AG04450 (cell line): ENCODE measurements around the gene OR51B6. TPM values are rescaled to one million over a fixed set of nuclear protein-coding genes. Genes with fewer than 3 reads are reported as not detected.

Experiments
- CTCF ChIA-PET: fragments of 300-600, 350-600 bp; formaldehyde crosslinking; extraction: SDS; loops from one replicate; lab custom pipeline; 2022; ENCODE audit warnings: antibody characterized with exemption, inconsistent platforms; lab: Charles Lee
- POLR2A ChIA-PET: fragments of 350-600 bp; formaldehyde crosslinking; extraction: SDS; loops from one replicate; lab custom pipeline; 2021; ENCODE audit warnings: antibody characterized with exemption, inconsistent platforms; lab: Yijun Ruan, JAX
- DNase-seq: peaks from one replicate; pipeline ENCODE4 v3.0.0-alpha.2; 2011; ENCODE audit warnings: low read depth, low spot score
- H3K27ac ChIP-seq: one replicate; pipeline ENCODE4 v1.5.1; 2012; ENCODE audit warnings: low read depth, low read length, control low read depth
- H3K27me3 ChIP-seq: one replicate; pipeline ENCODE4 v1.6.0; 2012; ENCODE audit warnings: low read length; ENCODE audit not compliant: control insufficient read depth, insufficient read depth
- H3K4me3 ChIP-seq: 2 replicates; pipeline ENCODE4 v1.5.1; 2011; ENCODE audit warnings: mild to moderate bottlenecking, low read depth, low read length, control low read depth
- H3K9me3 ChIP-seq: 2 replicates; pipeline ENCODE4 v1.5.1; 2012; ENCODE audit warnings: low read length; ENCODE audit not compliant: control insufficient read depth, insufficient read depth
- CTCF ChIP-seq: IDR thresholded peaks from 2 replicates; pipeline ENCODE4 v1.5.1; 2011; ENCODE audit warnings: low read depth, low read length, control low read depth, inconsistent platforms
- polyA plus RNA-seq: library from polyadenylated mRNA; depleted of rRNA; stranded (reverse); fragments of >200 nt; gene quantifications from 2 replicates; pipeline ENCODE4 v1.2.3, GENCODE V29; 2011; rRNA removed
- small RNA-seq: library from RNA; depleted of rRNA; stranded (forward); fragments of <200 nt; gene quantifications from one replicate; pipeline ENCODE3, GENCODE V24; 2012; ENCODE audit warnings: low read depth; ENCODE audit not compliant: insufficient read length

Gene OR51B6
- polyA plus RNA-seq, 1 experiment = not detected

- Histone ChIP-seq H3K27ac (no peak overlapping the region), H3K9me3 (no peaks in the 10 kb centered on the region), H3K4me3 (no peak overlapping the region), H3K27me3 (no peaks in the 10 kb centered on the region)
- POLR2A ChIA-PET = no interaction called here
- TF ChIP-seq CTCF = no peak
- CTCF ChIA-PET = no interaction called here
- no peak for DNase-seq
Measured at GRCh38 chr11:5394091-5394490, 42.8 kb downstream of the OR51B6 start.

- no peak for TF ChIP-seq CTCF
- H3K4me3 ChIP-seq = no peak overlapping the region
- ChIA-PET CTCF (no interaction called here), POLR2A (no interaction called here)
- no peaks in the 10 kb centered on the region for H3K9me3 ChIP-seq
- H3K27me3 ChIP-seq = no peaks in the 10 kb centered on the region
- DNase-seq = no peak
- H3K27ac ChIP-seq = no peak overlapping the region
Measured at GRCh38 chr11:5398936-5399335, 47.6 kb downstream of the OR51B6 start.

Small RNA genes lying within 50 kb of the gene (small RNA-seq; reads per million reads assigned to genes)
- gene AC104389.3 = not detected

Other genes starting within 250 kb of the OR51B6 start
- gene OR52A5, start 213.2 kb upstream of the OR51B6 start, polyA plus RNA-seq = not detected in 2 replicates
- gene OR52A1, start 196.8 kb upstream of the OR51B6 start, polyA plus RNA-seq = not detected in 2 replicates
- gene OR51V1, start 150.8 kb upstream of the OR51B6 start, polyA plus RNA-seq = not detected in 2 replicates
- gene HBB, start 124.4 kb upstream of the OR51B6 start, polyA plus RNA-seq = 0.22 and 0.26 TPM in 2 replicates
- gene HBD, start 117.0 kb upstream of the OR51B6 start, polyA plus RNA-seq = 42.2 and 59.0 TPM in 2 replicates
- 0.41 and 0.45 TPM in 2 replicates for gene HBG1, start 101.7 kb upstream of the OR51B6 start, polyA plus RNA-seq
- 2.0 and 2.2 TPM in 2 replicates for gene HBG2, start 96.7 kb upstream of the OR51B6 start, polyA plus RNA-seq
- 8.3 TPM in 2 replicates for gene HBE1, start 81.6 kb upstream of the OR51B6 start, polyA plus RNA-seq
- 0.67 and 0.82 TPM in 2 replicates for gene OR51B4, start 49.6 kb upstream of the OR51B6 start, polyA plus RNA-seq
- not detected in 2 replicates for gene OR51B2, start 27.2 kb upstream of the OR51B6 start, polyA plus RNA-seq
- 0.56 and 0.84 TPM in 2 replicates for gene OR51B5, start 8.0 kb upstream of the OR51B6 start, polyA plus RNA-seq
- 0.06 and 0.12 TPM in 2 replicates for gene OR51M1, start 32.3 kb downstream of the OR51B6 start, polyA plus RNA-seq
- gene OR51Q1, start 70.6 kb downstream of the OR51B6 start, polyA plus RNA-seq = not detected in 2 replicates
- not detected in 2 replicates for gene OR51I1, start 90.0 kb downstream of the OR51B6 start, polyA plus RNA-seq
- gene OR51I2, start 97.8 kb downstream of the OR51B6 start, polyA plus RNA-seq = not detected in 2 replicates
- not detected in 2 replicates for gene OR52D1, start 137.2 kb downstream of the OR51B6 start, polyA plus RNA-seq
- not detected in 2 replicates for gene UBQLN3, start 158.4 kb downstream of the OR51B6 start, polyA plus RNA-seq
- 0.31 and 0.42 TPM in 2 replicates for gene UBQLNL, start 165.2 kb downstream of the OR51B6 start, polyA plus RNA-seq
- gene OR52H1, start 197.0 kb downstream of the OR51B6 start, polyA plus RNA-seq = 0.10 TPM in 1 of 2 replicates, not detected in the other
- not detected in 2 replicates for gene OR52B6, start 229.4 kb downstream of the OR51B6 start, polyA plus RNA-seq
- 5.7 and 6.8 TPM in 2 replicates for gene TRIM6, start 245.1 kb downstream of the OR51B6 start, polyA plus RNA-seq